Liver (tissue), 9 donors: Measurements from ENCODE around the gene COL9A1. TPM values are rescaled to one million over a fixed set of nuclear protein-coding genes. Genes with fewer than 3 reads are reported as not detected.

Experiments used
- DNase-seq: peaks from one replicate; pipeline ENCODE4 v3.0.0-alpha.2; 2017; ENCODE audit warnings: low spot score
- H3K27ac ChIP-seq, 2 donors: one replicate each; pipeline ENCODE4 v1.7.0; 2013; ENCODE audit warnings: inconsistent platforms in 2 of 2, low read length in 2 of 2, control low read depth in 1 of 2, low read depth in 1 of 2, mild to moderate bottlenecking in 1 of 2
- H3K27me3 ChIP-seq, 4 donors: one replicate each; pipeline versions ENCODE4 v1.6.1 to v1.7.0; 2013; ENCODE audit warnings: low read length in 3 of 4, inconsistent platforms in 1 of 4, mild to moderate bottlenecking in 1 of 4, moderate library complexity in 1 of 4; ENCODE audit not compliant: control insufficient read depth in 4 of 4, insufficient read depth in 4 of 4
- H3K36me3 ChIP-seq, 4 donors: one replicate each; pipeline versions ENCODE4 v1.6.1 to v1.7.0; 2013; ENCODE audit warnings: low read length in 3 of 4, mild to moderate bottlenecking in 3 of 4, low read depth in 1 of 4, moderate library complexity in 1 of 4; ENCODE audit not compliant: control insufficient read depth in 4 of 4, insufficient read depth in 3 of 4
- H3K4me1 ChIP-seq, 4 donors: one replicate each; pipeline versions ENCODE4 v1.6.1 to v1.7.0; 2013; ENCODE audit warnings: low read length in 3 of 4, mild to moderate bottlenecking in 3 of 4, moderate library complexity in 1 of 4; ENCODE audit not compliant: control insufficient read depth in 4 of 4, insufficient read depth in 4 of 4
- H3K4me3 ChIP-seq, 3 donors: one replicate each; pipeline versions ENCODE4 v1.6.1 to v1.7.0; 2013; ENCODE audit warnings: low read length in 3 of 3, control low read depth in 1 of 3, low read depth in 1 of 3, mild to moderate bottlenecking in 1 of 3
- H3K9ac ChIP-seq, 2 donors: one replicate each; pipeline ENCODE4 v1.7.0; 2013; ENCODE audit warnings: low read length in 2 of 2, mild to moderate bottlenecking in 2 of 2, moderate library complexity in 2 of 2, control low read depth in 1 of 2, low read depth in 1 of 2
- H3K9me3 ChIP-seq, 4 donors: one replicate each; pipeline versions ENCODE4 v1.6.1 to v1.7.0; 2013; ENCODE audit warnings: low read length in 3 of 4; ENCODE audit not compliant: control insufficient read depth in 4 of 4
- CTCF ChIP-seq: fragments of 150-350 bp; IDR thresholded peaks from 2 replicates; pipeline ENCODE4 v1.5.1; 2017; ENCODE audit warnings: improper control_type of control experiment, low read depth, low read length; ENCODE audit not compliant: missing input control
- EGR1 ChIP-seq, 2 donors: IDR thresholded peaks; 2 replicates each; pipeline ENCODE4 v1.6.1; 2016 to 2018; ENCODE audit warnings: antibody characterized with exemption in 2 of 2, low read depth in 2 of 2
- FOXA2 ChIP-seq: IDR thresholded peaks from 2 replicates; pipeline ENCODE4 v1.6.1; 2016; ENCODE audit warnings: antibody characterized with exemption
- HNF4A ChIP-seq, 2 donors: conservative IDR thresholded peaks; 2 replicates each; pipeline ENCODE4 v1.6.1; 2016; ENCODE audit warnings: antibody characterized with exemption in 2 of 2, mild to moderate bottlenecking in 2 of 2
- HNF4G ChIP-seq: IDR thresholded peaks from 2 replicates; pipeline ENCODE4 v1.6.1; 2016; ENCODE audit warnings: antibody characterized with exemption
- JUND ChIP-seq, 2 donors: IDR thresholded peaks; 2 replicates each; pipeline ENCODE4 v1.6.1; 2016; ENCODE audit warnings: antibody characterized with exemption in 2 of 2
- MAX ChIP-seq: IDR thresholded peaks from 2 replicates; pipeline ENCODE4 v1.6.1; 2016; ENCODE audit warnings: antibody characterized with exemption
- REST ChIP-seq: IDR thresholded peaks from 2 replicates; pipeline ENCODE4 v1.6.1; 2016; ENCODE audit warnings: antibody characterized with exemption, mild to moderate bottlenecking
- SP1 ChIP-seq: IDR thresholded peaks from 2 replicates; pipeline ENCODE4 v1.6.1; 2018; ENCODE audit warnings: antibody characterized with exemption, mild to moderate bottlenecking
- TAF1 ChIP-seq: conservative IDR thresholded peaks from 2 replicates; pipeline ENCODE4 v1.6.1; 2016; ENCODE audit warnings: antibody characterized with exemption, mild to moderate bottlenecking
- YY1 ChIP-seq: IDR thresholded peaks from 2 replicates; pipeline ENCODE4 v1.6.1; 2016; ENCODE audit warnings: antibody characterized with exemption, mild to moderate bottlenecking
- ZBTB33 ChIP-seq: IDR thresholded peaks from 2 replicates; pipeline ENCODE4 v1.6.1; 2016; ENCODE audit warnings: antibody characterized with exemption
- WGBS: extraction: QIAGEN DNeasy Blood & Tissue Kit; methylation state at CpG from one replicate; pipeline ENCODE4 v1.1.7; 2013; 5-methylcytosine and 5-hydroxymethylcytosine counted together
- polyA plus RNA-seq, 2 donors: library from polyadenylated mRNA; stranded (reverse) in 1 of 2; unstranded in 1 of 2; fragments of 200-250 nt in 1 of 2; fragments of >200 nt in 1 of 2; fragmentation: Nextera tagmentation in 1 of 2; extraction: Ambion mirVana in 1 of 2; gene quantifications; one replicate each; pipeline versions ENCODE4 v1.2.1 to v1.2.3, GENCODE V29; 2013 to 2015
- total RNA-seq, 2 donors: library from RNA; depleted of rRNA; stranded (reverse); fragments of >200 nt; gene quantifications; one replicate each; pipeline ENCODE4 v1.2.3, GENCODE V29; 2014
- donor health status: healthy.
- donor health status: healthy.
- donor health status: healthy.
- donor health status: healthy.
- donor health status: healthy.

The COL9A1 gene
- total and polyA plus RNA-seq, 4 donors: 0.01 to 1.4 TPM; not detected in 2

DNA sequence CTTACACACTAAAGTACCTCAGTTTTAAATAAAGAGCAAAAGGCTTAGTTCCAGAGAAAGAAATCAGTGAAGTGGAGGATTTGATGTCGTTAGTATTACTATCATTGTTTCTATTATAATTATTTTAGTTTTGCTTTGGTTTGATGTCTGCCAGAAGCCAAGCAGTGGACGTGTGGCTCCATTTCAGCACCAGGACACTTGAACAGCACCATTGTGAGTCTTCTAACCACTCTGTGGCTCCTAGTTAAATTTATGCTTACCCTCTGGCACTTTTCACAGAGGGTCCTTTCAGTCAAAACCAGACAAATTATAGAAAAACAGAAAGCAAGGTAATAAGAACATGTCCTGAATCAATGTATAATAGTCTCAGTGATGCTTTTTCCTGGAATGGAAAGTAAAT, 3.4 kb downstream of the COL9A1 start:
- Histone ChIP-seq H3K9ac (no peak overlapping the region), H3K36me3 (no peaks in the 10 kb centered on the region), H3K4me1 (no peaks in the 10 kb centered on the region), H3K4me3 (no peak overlapping the region), H3K27me3 (peaks cover 0 to 8% (median 0%) of the 10 kb centered on the region in 4 donors), H3K9me3 (no peaks in the 10 kb centered on the region), H3K27ac (no peak overlapping the region)
- TF ChIP-seq MAX (no peak), TAF1 (no peak), YY1 (no peak), HNF4G (no peak), CTCF (no peak), REST (peak; percentile 94), HNF4A (conservative IDR thresholded peaks at IDR 0.05) (no peak), FOXA2 (no peak)
- 20% methylated on average over 2 of the region's 2 CpGs for WGBS
- no peak for DNase-seq

DNA sequence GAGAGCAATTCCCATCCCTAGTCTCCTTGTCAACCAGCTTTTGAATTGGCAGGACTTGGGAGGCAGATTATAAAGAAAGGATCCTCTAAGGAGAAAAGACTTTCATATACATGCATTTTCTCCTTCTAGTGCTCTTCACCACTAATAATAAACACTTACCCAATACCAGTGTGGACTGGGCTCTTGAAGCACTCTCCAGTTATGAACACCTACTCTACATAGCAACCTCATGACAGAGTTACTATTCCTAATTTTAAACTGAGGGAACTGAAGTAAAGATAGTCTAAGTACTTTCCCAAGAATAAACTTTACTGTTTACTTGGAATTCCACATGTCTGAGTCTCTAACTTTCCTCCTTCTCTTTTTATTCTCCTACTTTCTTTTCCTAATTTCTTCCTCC, 4.8 kb downstream of the COL9A1 start:
- no peaks in the 10 kb centered on the region for H3K4me1 ChIP-seq
- H3K9ac ChIP-seq: no peak overlapping the region
- no peaks in the 10 kb centered on the region for H3K36me3 ChIP-seq
- H3K4me3 ChIP-seq: no peak overlapping the region
- H3K27me3 ChIP-seq: peaks cover 0 to 5% (median 0%) of the 10 kb centered on the region in 4 donors
- no peaks in the 10 kb centered on the region for H3K9me3 ChIP-seq
- TF ChIP-seq YY1: no peak
- TF ChIP-seq JUND (IDR thresholded peaks at IDR 0.05): no peak
- TF ChIP-seq HNF4G: no peak
- no peak for TF ChIP-seq EGR1 (IDR thresholded peaks at IDR 0.05; ENCODE audit: low read depth in 2 of 2)
- TF ChIP-seq SP1: no peak
- no peak for TF ChIP-seq ZBTB33
- no peak overlapping the region for H3K27ac ChIP-seq
- DNase-seq: no peak
